NCI-H2227 (cell line): ENCODE measurements around the gene SYNGR1.
"Not testable (repeated sequence)": the region's sequence is repeated elsewhere in the genome, so short reads cannot be mapped to it uniquely, and the experiment has no call there.

Source experiments
- DNase-seq: peaks from one replicate; lab custom pipeline; 2025; ENCODE audit not compliant: unreplicated experiment; lab: John Stamatoyannopoulos, UW

SYNGR1 gene

DNA sequence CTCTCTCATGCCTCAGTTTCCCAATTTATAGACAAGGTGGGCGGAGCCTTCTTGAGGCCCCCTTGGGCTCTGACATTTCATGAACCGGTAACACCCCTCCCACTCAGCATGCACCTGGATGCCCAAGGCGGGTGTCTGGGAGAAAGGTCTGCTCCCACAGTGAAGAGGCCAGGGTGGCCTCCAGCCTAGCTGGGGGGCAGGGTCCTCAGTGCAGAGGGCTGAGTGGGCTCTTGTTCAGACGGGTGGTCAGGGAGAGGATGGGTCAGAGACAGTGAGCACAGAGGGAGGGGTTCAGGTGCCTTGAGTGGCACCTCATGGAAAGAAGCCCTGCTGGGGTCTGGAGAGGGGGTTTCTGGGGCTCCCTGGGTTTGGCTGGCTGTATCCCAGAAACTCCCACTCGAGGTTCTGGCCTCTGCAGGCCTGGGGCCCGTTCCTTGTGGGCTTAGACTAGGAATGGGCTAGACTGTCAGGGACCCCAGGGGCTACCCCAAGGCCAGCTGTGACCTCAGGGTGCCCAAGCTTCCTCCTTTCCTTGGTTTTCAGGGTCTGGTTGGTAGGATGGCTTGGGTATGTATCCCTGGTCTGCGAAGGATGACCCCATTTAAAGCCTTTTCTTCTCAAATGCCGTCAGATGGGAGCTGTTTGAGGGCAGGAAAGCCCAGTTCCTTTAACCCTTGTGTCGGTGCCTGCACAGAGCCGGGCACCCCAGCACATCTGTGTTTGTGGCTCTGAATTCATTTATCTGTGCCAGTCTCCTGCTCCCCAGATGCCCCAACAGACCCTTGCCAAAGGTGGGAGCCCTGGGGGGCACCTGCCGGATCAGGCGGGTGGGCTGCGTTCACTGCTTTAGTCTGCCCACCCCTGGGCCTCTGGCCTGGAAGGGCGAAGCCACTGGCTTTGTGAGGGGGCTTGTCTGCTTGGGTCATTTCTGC is 1.2 kb downstream of the SYNGR1 start:
- no peak for DNase-seq

GRCh38 chr22:39351689-39352214 is 2.0 kb downstream of the SYNGR1 start:
- no peak for DNase-seq

DNA sequence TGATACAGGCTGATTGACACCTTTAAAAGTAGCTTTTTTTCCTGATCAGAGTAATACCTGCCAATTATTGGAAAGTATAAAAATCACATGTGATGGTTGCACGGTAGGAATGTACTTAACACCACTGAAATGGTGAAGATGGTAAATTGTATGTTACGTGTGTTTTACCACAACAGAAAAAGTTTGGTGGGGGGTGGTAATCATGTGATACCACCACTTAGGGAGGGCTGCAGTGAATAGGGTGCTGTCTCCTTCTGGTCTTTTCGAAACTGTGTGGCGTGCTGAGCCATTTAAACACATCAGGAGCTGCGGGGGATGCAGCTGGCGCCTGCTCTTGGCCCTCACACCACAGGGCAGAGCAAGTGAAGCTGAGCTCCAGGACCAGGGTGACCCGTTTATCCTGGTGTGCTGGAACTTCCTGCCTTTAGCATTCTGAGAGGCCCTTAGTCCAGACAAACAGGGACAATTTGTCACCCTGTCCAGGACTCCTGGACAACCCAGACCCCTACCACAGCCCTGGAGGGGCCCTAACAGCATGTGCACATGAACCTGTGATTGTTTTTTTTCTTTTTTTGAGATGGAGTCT is 2.6 kb downstream of the SYNGR1 start:
- no peak for DNase-seq

DNA sequence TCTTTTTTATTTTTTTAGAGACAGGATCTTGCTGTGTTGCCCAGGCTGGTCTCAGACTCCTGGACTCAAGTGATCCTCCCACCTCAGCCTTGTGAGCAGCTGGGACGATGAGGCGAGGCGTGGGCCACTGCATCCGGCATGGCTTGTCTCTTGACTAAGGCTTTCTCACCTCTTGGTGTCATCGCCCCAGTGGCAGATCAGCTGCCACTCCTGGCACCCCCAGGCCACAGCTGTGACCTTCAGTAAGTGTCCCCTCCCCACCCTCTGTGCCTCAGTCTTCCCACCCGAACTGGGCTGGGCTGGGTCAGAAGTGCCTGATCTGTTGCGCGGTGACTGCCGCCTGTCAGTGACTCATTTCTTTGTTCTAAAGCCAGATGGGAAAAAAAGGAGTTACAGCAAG is 3.6 kb downstream of the SYNGR1 start:
- no peak for DNase-seq

DNA sequence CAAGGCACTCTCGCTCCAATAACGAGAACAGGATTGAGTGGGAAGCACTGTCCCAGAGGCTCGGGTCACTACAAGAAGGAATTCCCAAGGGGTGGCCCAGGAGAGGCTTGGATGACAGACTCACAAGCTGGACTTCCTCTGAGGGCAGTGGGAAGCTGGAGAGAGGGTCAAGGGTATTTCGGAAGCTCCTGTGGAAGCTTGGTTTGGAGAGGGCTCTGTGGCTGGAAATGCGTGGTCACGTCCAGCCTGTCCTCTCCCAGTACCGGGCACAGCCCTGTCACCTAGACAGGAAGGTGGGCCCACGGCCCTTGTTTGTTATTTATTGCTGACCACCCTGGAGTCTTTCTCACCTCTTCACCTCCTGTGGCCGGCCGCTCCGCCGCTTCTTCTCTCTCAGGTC is 5.3 kb downstream of the SYNGR1 start:
- DNase-seq = no peak

- DNase-seq = not testable (repeated sequence)
These were observed 6.0 kb downstream of the SYNGR1 start for GRCh38 chr22:39355805-39356204.

DNA sequence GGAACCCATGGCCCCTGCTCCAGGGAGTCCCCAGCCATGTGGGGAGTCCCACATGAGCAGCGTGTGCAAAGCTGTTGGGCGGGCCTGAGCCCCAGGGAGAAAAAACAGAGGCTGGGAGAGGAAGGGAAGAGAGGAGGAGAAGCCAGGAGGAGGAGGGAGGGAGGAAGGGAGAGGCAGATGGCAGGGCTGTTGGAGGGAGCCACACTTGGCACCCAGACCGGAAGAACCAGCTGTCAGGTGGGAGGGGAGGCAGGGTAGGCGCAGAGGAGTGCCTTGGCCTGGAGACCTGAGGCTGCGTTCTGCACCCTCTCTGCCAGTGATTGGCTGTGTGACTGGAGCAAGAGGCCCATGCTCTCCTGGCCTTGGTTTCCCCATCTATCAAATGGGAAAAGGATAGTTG is 6.7 kb downstream of the SYNGR1 start:
- no peak for DNase-seq

- DNase-seq = not testable (repeated sequence)
These were observed 7.6 kb downstream of the SYNGR1 start for GRCh38 chr22:39357110-39358108.

DNA sequence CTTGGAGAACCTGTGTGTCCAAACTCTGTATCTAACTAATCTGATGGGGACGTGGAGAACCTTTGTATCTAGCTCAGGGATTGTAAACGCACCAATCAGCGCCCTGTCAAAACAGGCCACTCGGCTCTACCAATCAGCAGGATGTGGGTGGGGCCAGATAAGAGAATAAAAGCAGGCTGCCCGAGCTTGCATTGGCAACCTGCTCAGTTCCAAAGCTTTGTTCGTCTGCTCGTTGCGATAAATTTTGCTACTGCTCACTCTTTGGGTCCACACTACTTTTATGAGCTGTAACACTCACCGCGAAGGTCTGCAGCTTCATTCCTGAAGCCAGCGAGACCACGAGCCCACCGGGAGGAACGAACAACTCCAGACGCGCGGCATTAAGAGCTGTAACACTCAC is 8.4 kb downstream of the SYNGR1 start:
- DNase-seq = not testable (repeated sequence)

- DNase-seq = no peak
These were observed 9.9 kb downstream of the SYNGR1 start for GRCh38 chr22:39359659-39360195.

- DNase-seq = no peak
These were observed 10.5 kb downstream of the SYNGR1 start for GRCh38 chr22:39360242-39360641.

DNA sequence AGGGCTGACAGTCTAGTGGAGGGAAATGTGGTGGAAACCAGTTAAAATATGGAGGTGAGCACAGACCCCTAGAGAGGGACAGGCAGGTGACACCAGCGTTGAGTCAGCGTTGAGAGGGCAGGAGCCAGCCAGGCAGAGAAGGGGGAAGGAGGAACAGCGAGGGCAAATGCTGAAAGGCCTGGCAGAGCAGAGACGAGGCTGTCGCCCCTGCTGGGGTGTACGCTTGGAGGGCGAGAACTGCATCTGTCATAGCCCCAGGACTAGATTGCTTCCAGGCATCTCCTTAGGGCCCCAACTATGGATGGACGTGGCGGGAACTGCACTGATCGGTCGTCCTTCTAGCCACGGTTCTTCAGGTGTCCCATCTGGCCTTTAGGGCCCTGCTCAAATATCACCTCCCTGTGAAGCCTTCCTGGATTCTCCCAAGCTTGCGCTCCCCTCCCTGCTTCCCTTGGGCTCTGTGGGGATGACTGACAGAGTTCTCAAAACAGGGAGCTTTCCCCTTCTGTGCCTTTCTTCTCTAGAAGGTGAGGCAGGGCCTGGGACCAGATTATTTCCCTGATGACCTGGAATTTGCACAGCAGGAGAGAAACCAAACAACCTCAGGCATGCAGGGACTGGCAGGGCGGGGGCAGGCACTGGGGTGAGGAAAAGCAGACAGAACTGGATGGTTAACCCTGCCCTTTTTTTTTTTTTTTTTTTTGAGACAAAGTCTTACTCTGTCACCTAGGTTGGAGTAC is 11.1 kb downstream of the SYNGR1 start:
- no peak for DNase-seq

- no peak for DNase-seq
These were observed 11.7 kb downstream of the SYNGR1 start for GRCh38 chr22:39361496-39361895.

DNA sequence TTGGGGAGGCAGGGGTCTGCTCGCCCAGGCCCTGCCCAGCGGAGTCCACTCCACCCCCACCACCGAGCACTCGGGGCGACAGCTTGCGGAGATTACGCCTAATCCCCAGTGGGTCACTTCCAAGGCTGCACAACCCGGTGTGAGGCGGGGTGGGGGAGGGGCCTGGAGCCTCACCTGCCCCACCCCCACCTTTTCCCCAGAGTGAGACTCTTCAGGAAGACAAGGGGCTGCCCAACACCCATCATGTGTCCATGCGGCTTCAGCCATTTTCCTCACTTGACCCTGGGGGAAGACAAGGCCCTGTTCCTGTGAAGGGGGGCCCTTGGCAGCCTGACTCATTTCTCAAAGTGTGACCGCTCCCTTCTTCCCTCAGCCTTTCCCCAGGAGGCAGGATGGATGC is 12.5 kb downstream of the SYNGR1 start:
- no peak for DNase-seq

GRCh38 chr22:39362932-39363331 is 13.1 kb downstream of the SYNGR1 start:
- DNase-seq = no peak

- no peak for DNase-seq
These were observed 14.1 kb downstream of the SYNGR1 start for GRCh38 chr22:39363751-39364515.

GRCh38 chr22:39364714-39365491 is 15.1 kb downstream of the SYNGR1 start:
- DNase-seq = no peak

GRCh38 chr22:39365492-39365780 is 15.6 kb downstream of the SYNGR1 start:
- no peak for DNase-seq

- DNase-seq = no peak
These were observed 17.2 kb downstream of the SYNGR1 start for GRCh38 chr22:39367035-39367434.
